NCI-H69 (cell line): ENCODE measurements around the gene FRMD5.
"Not testable (repeated sequence)": the region's sequence is repeated elsewhere in the genome, so short reads cannot be mapped to it uniquely, and the experiment has no call there.

Source experiments
- DNase-seq: peaks from one replicate; lab custom pipeline; 2025; lab: John Stamatoyannopoulos, UW

FRMD5 gene

DNA sequence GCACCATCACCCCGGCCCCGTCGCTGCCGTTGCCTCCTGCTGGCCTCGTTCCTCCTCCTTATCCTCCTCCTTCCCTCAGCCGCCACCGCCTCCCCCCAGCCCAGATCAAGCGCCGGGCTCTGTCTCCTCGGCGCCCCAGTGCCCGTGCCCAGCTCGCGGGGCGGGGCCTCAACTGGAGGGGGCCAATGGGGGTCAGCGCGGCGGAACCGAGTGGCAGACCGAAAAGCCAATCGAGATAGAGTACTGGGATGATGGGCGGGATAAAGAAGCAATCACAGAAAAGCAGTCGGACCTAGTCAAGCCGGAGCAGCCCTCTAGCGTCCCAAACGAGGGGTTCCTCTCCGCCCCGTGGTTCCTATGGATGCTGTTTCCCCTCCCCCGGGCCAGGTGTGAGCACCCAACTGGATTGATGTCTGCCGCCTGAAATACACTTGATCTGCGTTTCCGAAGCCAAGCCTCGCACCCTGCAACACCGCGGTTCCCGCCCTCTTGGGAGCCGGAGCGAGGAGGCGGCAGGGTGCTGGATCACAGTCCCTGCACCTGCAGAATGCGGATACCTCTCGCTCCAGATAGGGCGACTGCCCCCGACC, at the start of gene FRMD5:
FRMD5 (minus strand) TSS at position 121 of the 590 bp plus-strand sequence.
- DNase-seq = peak; percentile 99

DNA sequence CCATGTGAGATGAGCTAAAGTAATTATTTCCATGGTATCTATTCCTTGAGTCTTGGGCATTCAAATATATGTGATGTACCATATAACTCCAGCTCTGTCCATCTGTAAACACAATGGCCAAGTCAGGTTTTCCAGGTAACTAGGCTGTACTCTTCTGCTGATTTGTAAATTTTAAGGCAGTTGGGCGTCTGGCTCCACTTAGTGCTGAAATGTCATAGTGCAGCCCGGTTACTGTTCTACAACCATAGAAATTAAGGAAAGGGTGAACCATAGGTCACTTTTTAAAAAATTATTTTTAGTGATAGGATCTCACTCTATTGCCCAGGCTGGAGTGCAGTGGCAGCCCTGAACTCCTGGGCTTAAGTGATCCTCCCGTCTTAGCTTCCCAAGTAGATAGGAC, 48.8 kb upstream of the FRMD5 start:
- peak; percentile 9 for DNase-seq

DNA sequence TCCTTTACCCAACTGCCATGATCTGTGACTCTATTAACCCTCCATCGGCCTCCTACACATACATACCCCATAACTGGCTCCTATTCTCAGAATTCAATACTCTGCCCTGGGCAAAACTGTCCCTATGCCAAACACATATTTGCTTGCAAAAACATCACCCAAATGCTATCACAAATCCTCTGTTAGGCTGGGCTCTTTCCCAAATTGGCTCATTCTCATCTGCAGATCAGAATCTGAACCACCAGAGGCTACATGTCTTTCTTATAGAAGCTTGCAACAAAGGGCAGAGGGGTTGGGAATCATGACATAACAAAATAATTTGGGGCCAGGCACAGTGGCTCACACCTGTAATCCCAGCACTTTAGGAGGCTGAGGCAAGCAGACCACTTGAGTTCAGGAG, 48.1 kb upstream of the FRMD5 start:
- no peak for DNase-seq

GRCh38 chr15:44231842-44232241, 36.8 kb upstream of the FRMD5 start:
- no peak for DNase-seq

GRCh38 chr15:44229301-44229700, 34.2 kb upstream of the FRMD5 start:
- not testable (repeated sequence) for DNase-seq

DNA sequence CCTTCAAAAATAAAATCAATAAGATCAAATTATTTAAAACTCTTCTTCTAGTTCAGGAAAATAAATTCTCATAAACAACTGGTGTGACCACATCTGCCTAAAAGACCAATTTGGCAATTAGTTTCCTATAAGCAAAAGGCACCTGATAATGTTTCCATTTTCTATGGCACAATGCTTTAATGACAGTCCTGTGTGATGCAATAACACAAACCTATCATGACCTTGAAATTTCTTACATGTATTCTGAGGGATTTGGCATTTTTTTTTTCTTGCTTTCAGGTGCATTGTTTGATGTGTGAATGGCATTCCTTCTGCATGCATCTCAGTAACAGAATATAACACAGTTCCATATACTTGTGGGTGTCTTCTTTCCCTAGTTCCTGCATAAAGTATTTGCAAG, 32.5 kb upstream of the FRMD5 start:
- DNase-seq = no peak

DNA sequence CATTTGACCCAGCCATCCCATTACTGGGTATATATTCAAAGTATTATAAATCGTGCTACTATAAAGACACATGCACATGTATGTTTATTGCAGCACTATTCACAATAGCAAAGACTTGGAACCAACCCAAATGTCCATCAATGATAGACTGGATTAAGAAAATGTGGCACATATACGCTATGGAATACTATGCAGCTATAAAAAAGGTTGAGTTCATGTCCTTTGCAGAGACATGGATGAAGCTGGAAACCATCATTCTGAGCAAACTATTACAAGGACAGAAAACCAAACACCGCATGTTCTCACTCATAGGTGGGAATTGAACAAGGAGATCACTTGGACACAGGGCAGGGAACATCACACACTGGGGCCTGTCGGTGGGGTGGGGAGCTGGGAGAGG, 31.9 kb upstream of the FRMD5 start:
- not testable (repeated sequence) for DNase-seq

- DNase-seq = no peak
Observed at GRCh38 chr15:44222478-44222877, 27.4 kb upstream of the FRMD5 start.

- peak; percentile 71 for DNase-seq
Observed at GRCh38 chr15:44219073-44219472, 24.0 kb upstream of the FRMD5 start.

DNA sequence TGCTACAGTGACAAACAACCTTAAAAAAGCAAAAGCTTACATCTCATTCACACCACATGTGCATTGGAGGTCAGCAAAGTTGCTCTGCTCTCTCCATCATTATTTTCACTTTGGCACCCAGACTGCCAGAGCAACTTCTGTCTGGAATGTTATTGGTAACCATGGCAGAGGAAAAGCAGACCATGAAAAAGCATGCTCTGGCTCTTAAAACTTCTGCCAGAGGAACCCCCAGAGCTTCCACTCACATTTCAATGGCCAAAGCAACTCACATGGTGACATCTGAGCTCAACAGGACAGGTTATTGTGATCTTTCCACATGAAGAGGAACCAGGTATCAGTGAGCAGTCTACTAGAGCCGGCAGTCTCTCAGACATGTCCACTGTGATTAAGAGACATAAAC, 21.9 kb upstream of the FRMD5 start:
- DNase-seq = no peak

DNA sequence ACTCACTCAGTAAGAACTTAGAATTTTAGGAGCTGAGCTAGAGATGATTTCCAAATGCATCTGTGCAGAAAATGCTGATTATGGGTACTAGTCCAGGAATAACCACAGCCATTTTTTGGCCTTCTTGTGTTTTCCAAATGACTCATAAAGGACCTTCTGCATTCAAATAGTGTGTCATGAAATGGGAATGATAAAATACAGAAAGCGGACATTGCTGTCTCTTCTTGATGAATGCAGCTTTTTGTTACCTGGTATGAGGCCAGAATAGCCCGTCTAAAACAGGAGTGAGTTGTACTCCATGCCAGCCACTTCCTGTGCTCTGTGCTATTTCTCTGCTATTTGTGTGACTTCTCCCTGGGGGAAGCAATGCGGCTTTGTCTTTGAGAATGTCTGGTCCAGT, 20.5 kb upstream of the FRMD5 start:
- DNase-seq = peak; percentile 72

DNA sequence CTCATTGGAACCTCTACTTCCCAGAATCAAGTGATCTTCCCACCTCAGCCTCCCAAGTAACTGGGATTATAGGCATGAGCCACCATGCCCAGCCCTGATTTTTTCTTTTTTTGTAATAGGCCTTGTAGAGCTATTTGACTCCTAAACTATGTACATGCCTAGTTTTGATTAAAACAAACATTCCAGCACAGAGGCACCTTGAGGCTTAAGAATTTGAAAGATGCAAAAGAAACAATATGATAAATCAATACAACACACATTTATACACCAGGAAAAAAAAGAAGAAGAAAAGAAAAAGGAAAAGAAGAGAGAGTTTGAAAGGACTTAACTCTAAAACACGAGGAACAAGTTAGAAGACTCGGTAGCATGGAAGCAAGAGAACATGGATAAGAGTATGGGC, 13.9 kb upstream of the FRMD5 start:
- no peak for DNase-seq

- no peak for DNase-seq
Observed at GRCh38 chr15:44207643-44208042, 12.6 kb upstream of the FRMD5 start.

- DNase-seq = no peak
Observed at GRCh38 chr15:44199393-44199792, 4.3 kb upstream of the FRMD5 start.

GRCh38 chr15:44194323-44195150, 534 bp downstream of the FRMD5 start:
- DNase-seq = peak; percentile 93

DNA sequence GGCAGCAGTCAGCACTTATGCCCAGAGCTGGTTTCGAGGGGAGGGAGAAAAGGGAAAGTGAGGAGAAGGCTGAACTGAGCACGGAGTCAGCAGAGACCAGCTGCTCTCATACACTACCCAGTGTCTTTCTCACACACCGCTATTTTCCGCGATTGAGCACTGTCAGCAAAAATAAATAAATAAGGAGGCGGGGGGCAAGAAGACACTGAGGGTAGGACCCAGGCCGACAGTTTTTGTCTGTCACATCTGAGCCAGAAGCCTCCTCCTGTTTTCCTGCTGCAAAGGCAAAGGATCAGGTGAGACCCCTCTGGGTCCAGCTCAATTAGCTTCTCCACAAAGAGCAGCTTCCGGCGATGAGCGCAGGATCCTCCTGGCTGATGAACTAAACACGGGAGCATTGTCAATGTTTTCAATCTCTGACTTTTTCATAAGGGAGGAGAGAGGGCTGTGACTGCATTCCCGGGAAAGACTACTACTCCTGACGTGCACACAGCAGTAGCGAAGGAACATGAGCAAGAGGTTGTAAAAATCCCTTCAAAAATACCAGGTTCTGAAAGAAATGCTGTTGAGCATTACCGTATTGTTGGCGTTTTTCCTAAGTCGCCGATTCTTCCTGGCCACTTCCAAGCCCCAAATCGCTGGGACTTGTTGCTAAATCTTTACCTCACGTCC, 1.3 kb downstream of the FRMD5 start:
- peak; percentile 89 for DNase-seq

- DNase-seq = peak; percentile 75
Observed at GRCh38 chr15:44188795-44189194, 6.3 kb downstream of the FRMD5 start.

DNA sequence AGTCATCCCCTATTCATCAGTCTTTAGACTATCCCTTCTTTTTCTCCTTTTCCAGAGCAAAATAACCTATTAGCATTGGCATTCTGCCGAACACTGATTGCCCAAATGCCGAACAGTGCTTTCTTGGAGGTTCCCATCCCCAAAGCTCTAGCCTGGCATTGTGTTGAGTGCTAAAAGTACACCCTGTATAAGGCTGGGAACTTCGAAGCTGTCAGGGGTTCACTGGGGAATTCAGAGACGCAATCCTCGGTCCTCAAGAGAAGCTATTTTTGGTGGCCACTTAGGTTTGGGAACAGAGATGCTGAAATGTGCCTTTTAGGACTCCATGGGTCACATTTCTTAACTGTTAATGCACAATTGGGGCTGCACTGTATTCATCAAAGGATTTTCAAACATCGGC, 8.4 kb downstream of the FRMD5 start:
- no peak for DNase-seq

DNA sequence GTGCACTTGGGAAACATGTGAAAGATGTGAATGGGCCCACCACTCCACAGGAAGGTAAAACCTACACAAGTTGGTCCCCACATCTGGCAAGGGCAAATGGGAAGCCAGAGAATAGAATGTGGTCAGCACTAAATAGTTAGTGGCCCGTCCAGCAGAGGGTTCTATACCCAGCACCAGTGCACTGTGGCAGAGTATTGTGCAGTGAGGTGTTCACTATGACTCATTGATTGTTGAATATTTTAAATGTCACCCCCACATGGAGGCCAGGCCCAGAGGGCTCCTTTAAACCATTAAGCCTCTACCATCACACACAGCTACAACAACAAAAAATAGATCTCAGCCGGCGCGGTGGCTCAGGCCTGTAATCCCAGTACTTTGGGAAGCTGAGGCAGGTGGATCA, 11.7 kb downstream of the FRMD5 start:
- no peak for DNase-seq

DNA sequence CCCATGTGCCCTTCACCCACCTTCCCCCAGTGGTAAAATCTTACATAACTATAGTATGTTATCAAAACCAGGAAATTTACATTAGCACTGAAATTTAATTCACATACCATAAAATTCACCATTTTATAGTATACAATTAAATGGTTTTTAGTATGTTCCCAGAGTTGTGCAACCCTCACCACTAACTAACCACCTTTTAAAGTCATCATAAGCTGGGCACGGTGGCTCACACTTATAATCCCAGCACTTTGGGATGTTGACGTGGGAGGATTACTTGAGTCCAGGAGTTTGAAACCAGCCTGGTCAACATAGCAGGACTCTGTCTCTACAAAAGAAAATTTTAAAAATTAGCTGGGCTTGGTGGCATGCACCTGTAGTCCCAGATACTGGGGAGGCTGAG, 13.7 kb downstream of the FRMD5 start:
- DNase-seq = no peak

GRCh38 chr15:44177139-44177538, 17.9 kb downstream of the FRMD5 start:
- no peak for DNase-seq

DNA sequence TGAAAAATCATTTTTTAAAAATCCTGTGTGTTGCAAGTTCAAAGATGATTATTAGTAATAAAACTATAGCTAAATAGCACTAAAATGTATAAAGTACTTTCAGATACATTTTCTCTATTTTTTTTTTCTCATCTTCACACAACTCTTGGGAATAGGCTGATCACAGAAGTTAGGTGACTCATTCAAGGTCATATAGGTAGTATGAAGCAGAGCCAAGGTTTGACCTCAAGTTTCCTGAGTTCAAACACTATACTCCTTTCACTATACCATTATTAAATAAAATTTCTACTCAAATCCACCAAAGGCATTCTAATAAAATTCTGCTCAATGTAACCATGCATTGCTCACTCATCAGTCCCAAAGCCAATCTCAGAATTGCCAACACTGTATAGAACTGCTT, 21.3 kb downstream of the FRMD5 start:
- DNase-seq = no peak

DNA sequence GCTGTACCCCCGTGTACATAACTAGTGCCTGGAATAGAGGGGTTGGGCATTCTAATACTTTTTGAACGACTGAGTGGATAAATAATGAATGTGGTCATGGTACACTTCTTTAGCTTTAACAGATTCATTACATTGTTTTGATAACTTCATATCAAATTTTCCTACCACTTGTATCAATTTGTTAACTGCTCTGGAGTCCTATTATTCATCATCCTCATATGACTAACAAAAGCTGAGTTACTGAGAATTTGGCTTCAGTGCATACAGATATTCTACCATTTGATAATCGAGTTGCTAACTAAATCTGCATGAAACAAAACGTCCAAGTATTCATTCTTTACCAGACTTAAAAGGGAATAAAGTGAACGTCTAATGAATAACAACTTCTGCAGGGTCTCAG, 31.7 kb downstream of the FRMD5 start:
- no peak for DNase-seq
